Stimulated activated CD4-positive, alpha-beta T cell treated with anti-CD3 and anti-CD28 coated beads, Interleukin-2, amount 100 ng/mL, for 48 hours (primary cell): ENCODE data around the gene WWOX.
"Not testable (repeated sequence)": the region's sequence is repeated elsewhere in the genome, so short reads cannot be mapped to it uniquely, and the experiment has no call there.

Source experiments
- DNase-seq, 2 donors: peaks; one replicate each; pipeline ENCODE4 v3.0.0-alpha.2; 2020

The WWOX gene

GRCh38 chr16:79211586-79211985 lies 1112.1 kb downstream of the WWOX start:
- no peak for DNase-seq

GRCh38 chr16:79212114-79212791 lies 1112.8 kb downstream of the WWOX start:
- no peak for DNase-seq

GRCh38 chr16:79213214-79213613 lies 1113.8 kb downstream of the WWOX start:
- DNase-seq, result no peak

- DNase-seq, result no peak
Measured at GRCh38 chr16:79215289-79215688, 1115.8 kb downstream of the WWOX start.

GRCh38 chr16:79217375-79218011 lies 1118.0 kb downstream of the WWOX start:
- DNase-seq, result no peak

GRCh38 chr16:79218351-79218750 lies 1118.9 kb downstream of the WWOX start:
- no peak for DNase-seq

GRCh38 chr16:79225994-79226393 lies 1126.5 kb downstream of the WWOX start:
- DNase-seq, result not testable (repeated sequence)

GRCh38 chr16:79229361-79229760 lies 1129.9 kb downstream of the WWOX start:
- no peak for DNase-seq

GRCh38 chr16:79245700-79246099 lies 1146.2 kb downstream of the WWOX start:
- not testable (repeated sequence) for DNase-seq

- no peak for DNase-seq
Measured at GRCh38 chr16:79247386-79247785, 1147.9 kb downstream of the WWOX start.

GRCh38 chr16:79248351-79248750 lies 1148.9 kb downstream of the WWOX start:
- no peak for DNase-seq

GRCh38 chr16:79250502-79251098 lies 1151.1 kb downstream of the WWOX start:
- DNase-seq, result no peak

- no peak for DNase-seq
Measured at GRCh38 chr16:79253100-79253631, 1153.7 kb downstream of the WWOX start.

- DNase-seq, result no peak
Measured at GRCh38 chr16:79257953-79258490, 1158.6 kb downstream of the WWOX start.

- not testable (repeated sequence) for DNase-seq
Measured at GRCh38 chr16:79260890-79261289, 1161.4 kb downstream of the WWOX start.

- peak in 1 of 2 donors; percentile 51 for DNase-seq
Measured at GRCh38 chr16:79261481-79261940, 1162.1 kb downstream of the WWOX start.

GRCh38 chr16:79261944-79262552 lies 1162.6 kb downstream of the WWOX start:
- DNase-seq, result no peak
